CD4-positive, CD25-positive, alpha-beta regulatory T cell (primary cell): ENCODE data around the gene FKBP14. TPM values are rescaled to one million over a fixed set of nuclear protein-coding genes. Genes with fewer than 3 reads are reported as not detected.

Source experiments
- ATAC-seq, 2 donors: fragments of 150-1000 bp; cut with Tn5 transposase; one replicate each; pipeline ENCODE4 v1.10.0; 2021; ENCODE audit warnings: low read depth in 2 of 2, moderate number of reproducible peaks in 2 of 2, moderate library complexity in 1 of 2
- DNase-seq, 3 donors: peaks; one replicate each; pipeline versions ENCODE4 v3.0.0 to v3.0.0-alpha.2; 2012 to 2022; ENCODE audit warnings: mixed read lengths in 1 of 3
- H3K27ac ChIP-seq: one replicate; pipeline ENCODE4 v1.7.0; 2013; ENCODE audit warnings: mild to moderate bottlenecking, low read length; ENCODE audit not compliant: insufficient read depth, poor library complexity, severe bottlenecking
- H3K27me3 ChIP-seq: one replicate; pipeline ENCODE4 v1.7.0; 2013; ENCODE audit warnings: low read length; ENCODE audit not compliant: control insufficient read depth, insufficient read depth
- H3K36me3 ChIP-seq: one replicate; pipeline ENCODE4 v1.7.0; 2013; ENCODE audit warnings: mild to moderate bottlenecking, low read length, moderate library complexity; ENCODE audit not compliant: control insufficient read depth, insufficient read depth
- H3K4me1 ChIP-seq: 2 replicates; pipeline ENCODE4 v1.7.0; 2013; ENCODE audit warnings: mild to moderate bottlenecking, low read length; ENCODE audit not compliant: insufficient read depth, control insufficient read depth, poor library complexity, severe bottlenecking
- H3K4me3 ChIP-seq: one replicate; pipeline ENCODE4 v1.7.0; 2013; ENCODE audit warnings: low read depth, mild to moderate bottlenecking, low read length, moderate library complexity
- H3K9me3 ChIP-seq, 2 experiments: 1 replicate in 1 of 2; 2 replicates in 1 of 2; pipeline ENCODE4 v1.7.0; 2013; ENCODE audit warnings: low read length in 2 of 2, mild to moderate bottlenecking in 1 of 2, moderate library complexity in 1 of 2; ENCODE audit not compliant: control insufficient read depth in 2 of 2
- H3K27ac Mint-ChIP-seq, 3 donors: one replicate each; pipeline ENCODE4 v1.8.0; 2020 to 2022; ENCODE audit warnings: mild to moderate bottlenecking in 3 of 3, mixed read lengths in 3 of 3, moderate library complexity in 2 of 3
- H3K27me3 Mint-ChIP-seq: one replicate; pipeline ENCODE4 v1.8.0; 2022; ENCODE audit warnings: mild to moderate bottlenecking, mixed read lengths
- H3K36me3 Mint-ChIP-seq: one replicate; pipeline ENCODE4 v1.8.0; 2020; ENCODE audit warnings: mixed read lengths
- H3K4me1 Mint-ChIP-seq, 4 donors: one replicate each; pipeline ENCODE4 v1.8.0; 2020 to 2022; ENCODE audit warnings: mixed read lengths in 4 of 4, mild to moderate bottlenecking in 1 of 4
- H3K4me3 Mint-ChIP-seq, 4 donors: one replicate each; pipeline ENCODE4 v1.8.0; 2020 to 2022; ENCODE audit warnings: mild to moderate bottlenecking in 4 of 4, mixed read lengths in 4 of 4, moderate library complexity in 3 of 4
- H3K9me3 Mint-ChIP-seq, 7 donors: one replicate each; pipeline ENCODE4 v1.8.0; 2020 to 2022; ENCODE audit warnings: mixed read lengths in 7 of 7, mild to moderate bottlenecking in 3 of 7, moderate library complexity in 2 of 7
- polyA plus RNA-seq, 4 donors: library from polyadenylated mRNA; unstranded; fragments of 300-500 nt; fragmentation: Illumina TruSeq; gene quantifications; one replicate each; pipeline ENCODE4 v1.2.3, GENCODE V29; 2021
- total RNA-seq: library from RNA; stranded (reverse); gene quantifications from one replicate; pipeline ENCODE4 v1.2.3, GENCODE V29; 2022

The FKBP14 gene
- total and polyA plus RNA-seq, 5 donors from 2014 or later: 1.0 to 6.5 (median 2.0) TPM

DNA sequence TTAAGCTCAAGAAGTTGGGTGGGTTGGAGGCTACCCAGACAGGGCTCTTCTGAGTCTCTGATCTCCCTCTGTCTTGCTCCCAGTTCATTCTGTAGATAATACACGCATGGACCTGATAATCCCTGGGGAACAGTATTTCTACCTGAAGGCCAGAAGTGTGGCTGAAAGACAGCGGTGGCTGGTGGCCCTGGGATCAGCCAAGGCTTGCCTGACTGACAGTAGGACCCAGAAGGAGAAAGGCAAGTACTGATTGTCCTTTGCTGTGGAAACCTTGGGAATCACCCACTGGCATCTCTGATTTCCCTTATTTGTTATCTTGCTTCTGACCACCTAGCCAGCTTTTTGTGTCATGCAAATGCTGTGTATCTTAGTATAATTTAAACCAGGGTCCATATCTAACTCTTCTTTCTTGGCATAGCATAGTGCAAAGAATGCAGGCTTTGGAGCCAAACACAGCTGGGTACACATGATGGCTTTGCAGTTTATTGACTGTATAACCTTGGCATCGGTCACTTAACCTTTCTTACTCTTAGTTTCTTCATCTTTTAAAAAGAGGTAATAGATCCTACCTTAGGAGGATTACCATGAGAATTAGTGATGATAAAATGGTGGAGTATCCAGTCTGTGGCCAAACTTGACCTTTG, 19.7 kb upstream of the FKBP14 start:
- Mint-ChIP-seq H3K9me3 (no peaks in the 10 kb centered on the region), H3K36me3 (peaks cover 44% of the 10 kb centered on the region), H3K27ac (no peak overlapping the region), H3K27me3 (no peaks in the 10 kb centered on the region), H3K4me3 (no peak overlapping the region), H3K4me1 (peaks cover 8 to 20% (median 12%) of the 10 kb centered on the region in 4 donors)
- no peaks in the 10 kb centered on the region for H3K27me3 ChIP-seq
- no peak overlapping the region for H3K4me3 ChIP-seq
- no peaks in the 10 kb centered on the region for H3K9me3 ChIP-seq
- ATAC-seq (no peak), DNase-seq (no peak)
- no peak overlapping the region for H3K27ac ChIP-seq
- H3K36me3 ChIP-seq: peaks cover 18% of the 10 kb centered on the region
- H3K4me1 ChIP-seq: no peaks in the 10 kb centered on the region

DNA sequence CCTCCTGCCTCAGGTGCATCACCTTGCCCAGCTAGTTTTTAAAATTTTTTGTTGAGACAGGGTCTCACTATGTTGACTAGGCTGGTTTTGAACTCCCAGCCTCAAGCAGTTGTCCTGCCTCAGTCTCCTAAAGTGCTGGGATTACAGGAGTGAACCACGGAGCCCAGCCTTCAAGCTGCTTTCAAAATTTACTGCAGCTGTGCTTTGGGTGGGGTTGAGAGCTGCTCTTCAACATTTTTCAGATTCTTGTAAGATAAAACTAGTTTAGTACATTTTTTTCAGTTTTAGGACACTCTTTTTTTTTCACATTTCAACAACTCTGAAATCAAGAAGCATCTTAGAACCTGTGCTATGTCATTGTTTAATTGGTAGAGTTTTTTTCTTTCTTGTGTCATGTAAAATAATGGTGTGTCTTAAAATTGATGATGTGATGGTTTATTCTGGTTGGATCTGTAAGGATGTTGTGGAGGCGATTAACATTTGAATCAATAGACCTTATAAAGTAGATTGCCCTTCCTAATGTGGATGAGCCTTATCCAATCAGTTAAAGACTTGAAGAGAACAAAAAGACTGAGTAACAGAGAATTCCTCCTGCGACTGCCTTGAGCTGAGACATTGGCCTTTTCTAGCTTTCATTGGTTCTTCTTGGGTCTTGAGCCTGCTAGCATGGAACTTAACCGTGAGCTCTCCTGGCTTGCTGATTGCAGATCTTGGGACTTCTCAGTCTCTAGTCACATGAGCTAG, 15.2 kb upstream of the FKBP14 start:
- DNase-seq (no peak), ATAC-seq (no peak)
- Histone ChIP-seq H3K27me3 (no peaks in the 10 kb centered on the region), H3K27ac (no peak overlapping the region), H3K4me1 (peaks cover 19% of the 10 kb centered on the region), H3K9me3 (no peaks in the 10 kb centered on the region), H3K36me3 (peaks cover 10% of the 10 kb centered on the region), H3K4me3 (no peak overlapping the region)
- Mint-ChIP-seq H3K27me3 (no peaks in the 10 kb centered on the region), H3K27ac (peak overlapping the region in 1 of 3 donors; percentile 19), H3K4me3 (no peak overlapping the region), H3K36me3 (peaks cover 23% of the 10 kb centered on the region), H3K4me1 (peaks cover 15 to 50% (median 28%) of the 10 kb centered on the region in 4 donors), H3K9me3 (no peaks in the 10 kb centered on the region)

DNA sequence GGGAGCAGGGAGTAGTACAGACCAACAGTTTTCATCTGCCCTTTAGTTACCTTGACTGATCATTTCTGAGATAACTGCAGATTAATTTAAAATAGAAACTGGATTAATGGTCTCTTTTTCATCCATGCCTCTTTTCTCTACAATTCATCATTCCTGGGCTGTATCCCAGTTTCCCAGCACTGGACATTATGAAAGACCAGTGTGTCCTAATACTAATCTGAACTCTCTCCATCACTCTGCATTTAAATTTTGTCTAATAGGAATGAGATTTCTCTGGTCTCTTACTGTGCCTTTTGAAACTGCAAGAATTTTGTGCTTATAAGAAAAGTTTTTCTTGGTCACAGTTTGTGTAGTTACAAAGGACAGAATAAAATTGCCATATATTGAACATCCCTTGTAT, 14.4 kb upstream of the FKBP14 start:
- H3K27ac ChIP-seq: no peak overlapping the region
- no peak overlapping the region for H3K27ac Mint-ChIP-seq
- H3K9me3 ChIP-seq: no peaks in the 10 kb centered on the region
- H3K9me3 Mint-ChIP-seq: no peaks in the 10 kb centered on the region
- H3K4me1 Mint-ChIP-seq: peaks cover 15 to 51% (median 31%) of the 10 kb centered on the region in 4 donors
- peaks cover 16% of the 10 kb centered on the region for H3K36me3 Mint-ChIP-seq
- peaks cover 3% of the 10 kb centered on the region for H3K36me3 ChIP-seq
- no peak overlapping the region for H3K4me3 ChIP-seq
- H3K4me1 ChIP-seq: peaks cover 19% of the 10 kb centered on the region
- ATAC-seq (no peak), DNase-seq (no peak)
- no peak overlapping the region for H3K4me3 Mint-ChIP-seq
- H3K27me3 Mint-ChIP-seq: no peaks in the 10 kb centered on the region
- no peaks in the 10 kb centered on the region for H3K27me3 ChIP-seq

DNA sequence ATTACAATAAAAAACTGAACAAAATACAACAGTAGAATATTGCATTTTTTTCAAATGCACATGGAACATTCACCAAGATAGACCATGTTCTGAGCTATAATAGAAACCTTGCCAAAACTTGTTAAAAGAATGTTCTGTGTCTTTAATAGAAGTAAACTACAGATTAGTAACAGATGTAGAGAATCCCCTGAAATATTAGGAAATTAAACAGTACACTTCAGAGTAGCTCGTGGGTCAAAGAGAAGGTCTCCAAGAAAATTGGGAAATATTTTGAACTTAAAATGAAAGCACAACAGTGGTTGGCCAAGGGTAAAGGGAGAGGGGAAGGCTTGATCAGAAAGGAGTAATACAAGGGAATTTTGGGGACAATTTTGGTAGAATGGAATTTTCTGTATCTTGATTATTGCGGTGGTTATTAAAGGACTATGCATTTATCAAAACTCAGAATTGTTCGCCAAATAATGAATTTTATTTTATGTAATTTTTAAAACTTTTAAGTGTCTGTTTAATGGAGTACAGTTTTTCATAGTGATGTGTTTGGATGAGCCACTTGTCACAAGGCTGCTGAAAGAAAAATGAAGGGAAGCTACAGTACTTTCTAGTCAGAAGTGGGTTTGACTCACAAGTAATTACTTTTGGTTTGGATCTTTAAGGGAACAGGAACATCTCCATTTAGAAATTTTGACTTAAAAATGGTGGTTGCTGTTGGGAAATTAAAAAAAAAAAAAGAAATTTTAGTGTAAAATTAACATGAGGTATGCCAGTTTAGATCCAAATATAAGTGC, 11.9 kb upstream of the FKBP14 start:
- no peak overlapping the region for H3K4me3 ChIP-seq
- peaks cover 19% of the 10 kb centered on the region for H3K4me1 ChIP-seq
- Mint-ChIP-seq H3K27ac (peak overlapping the region in 1 of 3 donors; percentile 34), H3K4me3 (no peak overlapping the region), H3K4me1 (peaks cover 15 to 48% (median 32%) of the 10 kb centered on the region in 4 donors), H3K27me3 (no peaks in the 10 kb centered on the region), H3K36me3 (peaks cover 6% of the 10 kb centered on the region), H3K9me3 (no peaks in the 10 kb centered on the region)
- no peak overlapping the region for H3K27ac ChIP-seq
- H3K9me3 ChIP-seq: no peaks in the 10 kb centered on the region
- no peaks in the 10 kb centered on the region for H3K27me3 ChIP-seq
- no peaks in the 10 kb centered on the region for H3K36me3 ChIP-seq
- ATAC-seq: no peak
- DNase-seq: no peak

DNA sequence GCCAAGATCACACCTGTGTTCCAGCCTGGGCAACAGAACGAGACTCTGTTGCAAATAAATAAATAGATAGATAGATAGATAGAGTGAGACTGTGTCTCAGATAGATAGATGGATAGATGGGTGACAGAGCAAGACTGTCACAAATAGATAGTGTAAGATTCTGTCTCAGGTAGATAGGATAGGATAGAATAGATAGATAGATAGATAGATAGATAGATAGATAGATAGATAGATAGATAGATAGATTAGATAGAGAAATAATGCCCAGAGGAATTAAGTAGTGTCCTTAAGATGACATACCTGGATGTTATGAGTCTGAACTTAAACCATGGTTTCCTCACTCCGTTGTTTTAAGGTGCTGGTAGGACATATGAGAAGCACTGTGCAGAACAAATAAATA, 9.7 kb upstream of the FKBP14 start:
- Histone ChIP-seq H3K27ac (no peak overlapping the region), H3K9me3 (no peaks in the 10 kb centered on the region), H3K4me3 (no peak overlapping the region), H3K27me3 (no peaks in the 10 kb centered on the region), H3K36me3 (no peaks in the 10 kb centered on the region), H3K4me1 (peaks cover 19% of the 10 kb centered on the region)
- no peak overlapping the region for H3K4me3 Mint-ChIP-seq
- H3K27ac Mint-ChIP-seq: no peak overlapping the region
- H3K27me3 Mint-ChIP-seq: no peaks in the 10 kb centered on the region
- no peak for DNase-seq
- no peaks in the 10 kb centered on the region for H3K36me3 Mint-ChIP-seq
- no peak for ATAC-seq
- no peaks in the 10 kb centered on the region for H3K9me3 Mint-ChIP-seq
- peaks cover 21 to 38% (median 33%) of the 10 kb centered on the region in 4 donors for H3K4me1 Mint-ChIP-seq

DNA sequence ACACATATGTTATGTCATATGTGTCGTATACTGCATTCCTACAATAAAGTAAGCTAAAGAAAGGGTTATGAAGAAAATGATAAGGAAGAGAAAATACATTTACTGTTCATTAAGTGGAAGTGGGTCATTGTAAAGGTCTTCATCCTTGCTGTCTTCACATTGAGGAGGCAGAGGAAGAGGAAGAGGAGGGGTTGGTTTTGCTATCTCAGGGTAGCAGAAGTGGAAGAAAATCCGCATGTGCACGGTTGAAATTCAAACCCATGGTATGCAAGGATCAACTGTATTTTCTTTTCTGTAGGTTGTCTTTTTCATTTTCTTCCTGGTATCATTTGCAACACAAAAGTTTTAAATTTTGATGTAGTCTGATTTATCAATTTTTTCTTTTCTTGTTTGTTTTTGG, 8.0 kb upstream of the FKBP14 start:
- Mint-ChIP-seq H3K36me3 (no peaks in the 10 kb centered on the region), H3K9me3 (no peaks in the 10 kb centered on the region), H3K4me1 (peaks cover 14 to 21% (median 18%) of the 10 kb centered on the region in 4 donors), H3K27ac (no peak overlapping the region), H3K4me3 (no peak overlapping the region), H3K27me3 (no peaks in the 10 kb centered on the region)
- Histone ChIP-seq H3K27me3 (no peaks in the 10 kb centered on the region), H3K9me3 (no peaks in the 10 kb centered on the region), H3K4me1 (peaks cover 15% of the 10 kb centered on the region), H3K4me3 (no peak overlapping the region), H3K36me3 (no peaks in the 10 kb centered on the region), H3K27ac (no peak overlapping the region)
- DNase-seq: no peak
- no peak for ATAC-seq

DNA sequence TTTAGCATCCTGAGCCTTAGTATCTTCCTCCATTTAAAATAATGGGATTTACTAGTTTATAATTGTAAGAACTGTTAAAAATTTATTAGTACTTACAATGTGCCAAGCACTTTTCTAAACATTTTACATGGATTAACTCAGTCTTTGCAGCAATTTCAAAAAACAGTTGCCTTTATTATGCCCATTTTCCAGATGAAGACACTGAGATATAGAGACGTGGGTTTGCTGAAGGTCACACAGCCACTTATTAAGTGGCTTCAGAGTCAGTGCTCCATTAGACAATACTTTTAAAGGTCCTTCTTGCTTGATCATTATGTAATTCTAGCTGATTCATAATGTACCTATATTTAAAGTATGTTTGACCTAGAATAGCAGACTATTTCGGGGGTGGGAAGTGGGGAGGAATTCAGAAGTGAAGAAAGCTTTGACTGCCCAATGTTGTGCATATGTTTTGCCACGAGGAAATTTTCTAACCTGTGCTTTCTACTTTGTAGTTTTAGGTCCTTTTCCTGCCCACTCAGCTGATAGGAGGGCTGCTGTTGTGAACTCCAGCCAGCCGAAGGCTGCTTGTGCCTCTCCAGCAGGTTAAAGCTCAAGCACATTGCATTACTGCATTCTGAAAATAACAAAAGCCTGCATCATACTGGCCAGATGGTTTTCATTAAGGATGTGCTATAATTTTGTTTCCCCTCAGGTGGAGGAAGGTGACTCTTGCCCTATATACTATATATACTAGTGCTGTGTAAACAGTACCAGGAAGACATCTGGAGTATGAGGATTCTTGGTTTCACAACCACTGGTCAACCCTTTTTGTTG, 6.0 kb upstream of the FKBP14 start:
- H3K4me1 Mint-ChIP-seq: peaks cover 6 to 17% (median 15%) of the 10 kb centered on the region in 4 donors
- peaks cover 23% of the 10 kb centered on the region for H3K4me1 ChIP-seq
- ATAC-seq (no peak), DNase-seq (no peak)
- H3K27ac Mint-ChIP-seq: peak overlapping the region in 2 of 3 donors; percentile 43 to 65
- H3K4me3 Mint-ChIP-seq: no peak overlapping the region
- no peak overlapping the region for H3K4me3 ChIP-seq
- H3K9me3 Mint-ChIP-seq: no peaks in the 10 kb centered on the region
- H3K27ac ChIP-seq: no peak overlapping the region
- H3K27me3 Mint-ChIP-seq: no peaks in the 10 kb centered on the region
- no peaks in the 10 kb centered on the region for H3K27me3 ChIP-seq
- H3K36me3 Mint-ChIP-seq: no peaks in the 10 kb centered on the region
- no peaks in the 10 kb centered on the region for H3K9me3 ChIP-seq
- H3K36me3 ChIP-seq: no peaks in the 10 kb centered on the region
